ENCODE results near the gene KEAP1. TPM values are rescaled to one million over a fixed set of nuclear protein-coding genes. Genes with fewer than 3 reads are reported as not detected.

Gene KEAP1
- total RNA-seq, 1 donor from 2014 or later, result 82.5 TPM

- no peaks in the 10 kb centered on the region for H3K36me3 Mint-ChIP-seq (ENCODE audit: low read depth)
- H3K27me3 Mint-ChIP-seq (ENCODE audit: low read depth), result peaks cover 2% of the 10 kb centered on the region
- H3K4me3 Mint-ChIP-seq, result no peak overlapping the region
- TF ChIP-seq CTCF (conservative IDR thresholded peaks at IDR 0.05), result no peak
- H3K27ac Mint-ChIP-seq (ENCODE audit: unreplicated experiment), result no peak overlapping the region
- H3K4me1 Mint-ChIP-seq, result peaks cover 10% of the 10 kb centered on the region
- DNase-seq (ENCODE audit: low read depth, low spot score), result no peak
- no peaks in the 10 kb centered on the region for H3K9me3 Mint-ChIP-seq
These were observed 50.2 kb downstream of the KEAP1 start for GRCh38 chr19:10452726-10453618.

GRCh38 chr19:10450853-10451609 is 52.1 kb downstream of the KEAP1 start:
- no peaks in the 10 kb centered on the region for H3K36me3 Mint-ChIP-seq (ENCODE audit: low read depth)
- H3K27ac Mint-ChIP-seq (ENCODE audit: unreplicated experiment), result no peak overlapping the region
- TF ChIP-seq CTCF (conservative IDR thresholded peaks at IDR 0.05), result no peak
- no peak for DNase-seq (ENCODE audit: low read depth, low spot score)
- H3K4me3 Mint-ChIP-seq, result no peak overlapping the region
- H3K27me3 Mint-ChIP-seq (ENCODE audit: low read depth), result peaks cover 2% of the 10 kb centered on the region
- peaks cover 10% of the 10 kb centered on the region for H3K4me1 Mint-ChIP-seq
- no peaks in the 10 kb centered on the region for H3K9me3 Mint-ChIP-seq

GRCh38 chr19:10450191-10450852 is 52.8 kb downstream of the KEAP1 start:
- TF ChIP-seq CTCF (conservative IDR thresholded peaks at IDR 0.05), result no peak
- Mint-ChIP-seq H3K27ac (ENCODE audit: unreplicated experiment) (no peak overlapping the region), H3K36me3 (ENCODE audit: low read depth) (no peaks in the 10 kb centered on the region), H3K27me3 (ENCODE audit: low read depth) (peaks cover 2% of the 10 kb centered on the region), H3K4me3 (no peak overlapping the region), H3K9me3 (no peaks in the 10 kb centered on the region), H3K4me1 (peaks cover 10% of the 10 kb centered on the region)
- no peak for DNase-seq (ENCODE audit: low read depth, low spot score)

GRCh38 chr19:10449037-10449436 is 54.1 kb downstream of the KEAP1 start:
- TF ChIP-seq CTCF (conservative IDR thresholded peaks at IDR 0.05), result no peak
- H3K36me3 Mint-ChIP-seq (ENCODE audit: low read depth), result no peaks in the 10 kb centered on the region
- no peak for DNase-seq (ENCODE audit: low read depth, low spot score)
- H3K9me3 Mint-ChIP-seq, result no peaks in the 10 kb centered on the region
- peaks cover 10% of the 10 kb centered on the region for H3K4me1 Mint-ChIP-seq
- no peak overlapping the region for H3K4me3 Mint-ChIP-seq
- peaks cover 2% of the 10 kb centered on the region for H3K27me3 Mint-ChIP-seq (ENCODE audit: low read depth)
- no peak overlapping the region for H3K27ac Mint-ChIP-seq (ENCODE audit: unreplicated experiment)

GRCh38 chr19:10442698-10443097 is 60.5 kb downstream of the KEAP1 start:
- Mint-ChIP-seq H3K27me3 (ENCODE audit: low read depth) (peaks cover 9% of the 10 kb centered on the region), H3K27ac (ENCODE audit: unreplicated experiment) (no peak overlapping the region), H3K9me3 (no peaks in the 10 kb centered on the region), H3K4me1 (no peaks in the 10 kb centered on the region), H3K4me3 (no peak overlapping the region), H3K36me3 (ENCODE audit: low read depth) (no peaks in the 10 kb centered on the region)
- no peak for DNase-seq (ENCODE audit: low read depth, low spot score)
- no peak for TF ChIP-seq CTCF (conservative IDR thresholded peaks at IDR 0.05)
